DOHH2 (cell line): ENCODE results near the gene KCTD12.

Source experiments
- CTCF ChIP-seq: fragments of 200-600 bp; sonication (generic); IDR thresholded peaks from one replicate; pipeline ENCODE4 v1.5.1; 2014; ENCODE audit warnings: antibody characterized with exemption, mild to moderate bottlenecking, low read depth, low read length; ENCODE audit not compliant: poor library complexity, severe bottlenecking
- EZH2phosphoT487 ChIP-seq: fragments of 200-600 bp; sonication (generic); IDR thresholded peaks from 2 replicates; pipeline ENCODE4 v1.6.1; 2017; ENCODE audit warnings: borderline replicate concordance, mild to moderate bottlenecking, antibody characterized with exemption, low read length, moderate library complexity, mixed read lengths

- no peak for TF ChIP-seq CTCF
- no peak for TF ChIP-seq EZH2phosphoT487
Observed at GRCh38 chr13:76886292-76887075, at the start of gene KCTD12.
